ENCODE results near the gene POU3F2.

GRCh38 chr6:98844244-98845210 is 10.2 kb downstream of the POU3F2 start:
- TF ChIP-seq CTCF (IDR thresholded peaks at IDR 0.05; ENCODE audit: low read depth, low read length) (no peak), POLR2A (IDR thresholded peaks at IDR 0.05; ENCODE audit: extremely low read depth, insufficient read length) (no peak), MYC (IDR thresholded peaks at IDR 0.05; ENCODE audit: low read depth, low read length) (no peak)
- TF ChIP-seq, protein P1, sequence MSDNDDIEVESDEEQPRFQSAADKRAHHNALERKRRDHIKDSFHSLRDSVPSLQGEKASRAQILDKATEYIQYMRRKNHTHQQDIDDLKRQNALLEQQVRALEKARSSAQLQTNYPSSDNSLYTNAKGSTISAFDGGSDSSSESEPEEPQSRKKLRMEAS (IDR thresholded peaks at IDR 0.05; ENCODE audit: low read depth, low read length) = no peak

Measured in NB4 (cell line).